A549 (cell line): ENCODE results near the gene CA7. TPM values are rescaled to one million over a fixed set of nuclear protein-coding genes. Genes with fewer than 3 reads are reported as not detected.

Experiments used
- ATAC-seq, 2 experiments: fragments of 200-7000 bp in 1 of 2; fragments of >200 bp in 1 of 2; cut with Nextera tagmentation in 1 of 2; cut with Tn5 transposase in 1 of 2; 3 replicates each; pipeline versions ENCODE4 v1.8.0 to v1.9.1; 2018 to 2020; ENCODE audit warnings: mild to moderate bottlenecking in 1 of 2, moderate library complexity in 1 of 2
- CTCF ChIA-PET: fragments of 300-600 bp; sonication (Branson Sonifier 250); formaldehyde crosslinking; extraction: SDS; loops from one replicate; lab custom pipeline; 2021; ENCODE audit warnings: antibody characterized with exemption, inconsistent platforms; lab: Yijun Ruan, JAX
- POLR2A ChIA-PET: fragments of 350-600 bp; formaldehyde crosslinking; extraction: SDS; loops from one replicate; lab custom pipeline; 2021; ENCODE audit warnings: antibody characterized with exemption, inconsistent platforms; lab: Yijun Ruan, JAX
- DNase-seq, 2 experiments: peaks; one replicate each; pipeline versions ENCODE4 v3.0.0 to v3.0.0-alpha.2; 2011 to 2016; ENCODE audit warnings: low read depth in 1 of 2, low spot score in 1 of 2
- FAIRE-seq: peaks from 2 replicates; lab custom pipeline; 2011; peaks lifted over from hg19 to GRCh38; lab: Jason Lieb, UNC
- H3K27ac ChIP-seq, 2 experiments: fragments of >200 bp; sonication (Bioruptor Twin); formaldehyde crosslinking; 3 replicates each; pipeline ENCODE4 v1.5.1; 2016 to 2017
- H3K4me1 ChIP-seq: fragments of >200 bp; sonication (Bioruptor Twin); formaldehyde crosslinking; 3 replicates; pipeline ENCODE4 v1.6.1; 2016
- H3K4me2 ChIP-seq: fragments of >200 bp; sonication (Bioruptor Twin); formaldehyde crosslinking; 3 replicates; pipeline ENCODE4 v1.6.1; 2016
- H3K4me3 ChIP-seq: fragments of >200 bp; sonication (Bioruptor Twin); formaldehyde crosslinking; 3 replicates; pipeline ENCODE4 v1.5.1; 2016
- H3K9me3 ChIP-seq: fragments of >200 bp; sonication (Bioruptor Twin); formaldehyde crosslinking; 3 replicates; pipeline ENCODE4 v1.6.1; 2016
- CBX8 ChIP-seq: fragments of 200-600 bp; sonication (generic); IDR thresholded peaks from 2 replicates; pipeline ENCODE4 v1.6.1; 2016
- CHD2 ChIP-seq: fragments of 150-350 bp; IDR thresholded peaks from 2 replicates; pipeline ENCODE4 v1.6.1; 2014; ENCODE audit warnings: low read length; ENCODE audit not compliant: partially characterized antibody
- CHD4 ChIP-seq: fragments of 200-600 bp; sonication (generic); IDR thresholded peaks from 2 replicates; pipeline ENCODE4 v1.6.1; 2016; ENCODE audit warnings: antibody characterized with exemption, mild to moderate bottlenecking, borderline replicate concordance
- EP300 ChIP-seq, 2 experiments: fragments of >200 bp; sonication (Bioruptor Twin); formaldehyde crosslinking; IDR thresholded peaks; 2 replicates in 1 of 2; 3 replicates in 1 of 2; pipeline ENCODE4 v1.6.1; 2016 to 2017
- ESRRA ChIP-seq: fragments of 150-350 bp; IDR thresholded peaks from 2 replicates; pipeline ENCODE4 v1.6.1; 2014; ENCODE audit warnings: mild to moderate bottlenecking, low read length, borderline replicate concordance
- GATA3 ChIP-seq: IDR thresholded peaks from 2 replicates; pipeline ENCODE4 v1.6.1; 2012; ENCODE audit warnings: borderline replicate concordance
- HEYL ChIP-seq: fragments of 250-450 bp; sonication (Bioruptor Pico); IDR thresholded peaks from 2 replicates; pipeline ENCODE4 v1.8.0; 2021; ENCODE audit warnings: mild to moderate bottlenecking, moderate library complexity
- HOXA7 ChIP-seq: fragments of 250-450 bp; sonication (Bioruptor Pico); IDR thresholded peaks from 2 replicates; pipeline ENCODE4 v1.5.0; 2020; ENCODE audit warnings: mild to moderate bottlenecking, moderate library complexity
- KDM1A ChIP-seq: fragments of 200-600 bp; sonication (generic); IDR thresholded peaks from 2 replicates; pipeline ENCODE4 v1.6.1; 2016; ENCODE audit warnings: low read depth, mild to moderate bottlenecking
- KDM5A ChIP-seq: fragments of 200-600 bp; sonication (generic); IDR thresholded peaks from 2 replicates; pipeline ENCODE4 v1.6.1; 2016; ENCODE audit warnings: antibody characterized with exemption, mild to moderate bottlenecking
- NPAS2 ChIP-seq: fragments of 250-450 bp; sonication (Bioruptor Pico); IDR thresholded peaks from 2 replicates; pipeline ENCODE4 v1.8.0; 2022; ENCODE audit warnings: mild to moderate bottlenecking, moderate library complexity, borderline replicate concordance
- NR3C1 ChIP-seq: fragments of >200 bp; sonication (Bioruptor Twin); formaldehyde crosslinking; IDR thresholded peaks from 3 replicates; pipeline ENCODE4 v1.6.1; 2017
- POLR2A ChIP-seq: IDR thresholded peaks from 2 replicates; pipeline ENCODE4 v1.6.1; 2012; ENCODE audit warnings: mild to moderate bottlenecking, low read length
- POLR2AphosphoS2 ChIP-seq: conservative IDR thresholded peaks from 2 replicates; pipeline ENCODE4 v1.6.1; 2012; ENCODE audit warnings: low read length, improper control_type of control experiment, inconsistent platforms
- RAD21 ChIP-seq, 2 experiments: fragments of >200 bp in 1 of 2; sonication (Bioruptor Twin) in 1 of 2; formaldehyde crosslinking in 1 of 2; IDR thresholded peaks in 1 of 2; conservative IDR thresholded peaks in 1 of 2; 2 replicates in 1 of 2; 3 replicates in 1 of 2; pipeline ENCODE4 v1.6.1; 2012 to 2018; ENCODE audit warnings: inconsistent platforms in 1 of 2
- RARB ChIP-seq: fragments of 250-450 bp; sonication (Bioruptor Pico); IDR thresholded peaks from 2 replicates; pipeline ENCODE4 v1.8.0; 2021; ENCODE audit warnings: mild to moderate bottlenecking, moderate library complexity
- RFX5 ChIP-seq: fragments of 450-650 bp; IDR thresholded peaks from 2 replicates; pipeline ENCODE4 v1.7.1; 2014; ENCODE audit warnings: antibody characterized with exemption, mild to moderate bottlenecking, moderate library complexity
- RNF2 ChIP-seq: fragments of 200-600 bp; sonication (generic); IDR thresholded peaks from 2 replicates; pipeline ENCODE4 v1.6.1; 2016; ENCODE audit warnings: low read depth, mild to moderate bottlenecking, antibody characterized with exemption, moderate library complexity, borderline replicate concordance
- SMC3 ChIP-seq: fragments of >200 bp; sonication (Bioruptor Twin); formaldehyde crosslinking; IDR thresholded peaks from 3 replicates; pipeline ENCODE4 v1.6.1; 2018; ENCODE audit warnings: inconsistent platforms
- ZC3H11A ChIP-seq: fragments of 450-650 bp; IDR thresholded peaks from 2 replicates; pipeline ENCODE4 v1.6.1; 2014; ENCODE audit warnings: antibody characterized with exemption, mild to moderate bottlenecking
- ZSCAN20 ChIP-seq: fragments of 250-450 bp; sonication (Bioruptor Pico); IDR thresholded peaks from 2 replicates; pipeline ENCODE4 v1.8.0; 2022; ENCODE audit warnings: mild to moderate bottlenecking, moderate library complexity
- WGBS: methylation state at CpG from one replicate; pipeline ENCODE4 v1.1.6; 2017; ENCODE audit errors: missing lambda C conversion rate; 5-methylcytosine and 5-hydroxymethylcytosine counted together
- polyA plus RNA-seq, 4 experiments: library from polyadenylated mRNA; depleted of rRNA in 3 of 4; stranded (reverse); fragments of >200 nt; fragmentation: RNase III in 1 of 4; extraction: RNeasy Plus Mini Kit Qiagen cat#74134 plus additional on column Dnase treatment in 1 of 4; gene quantifications; 2 replicates in 3 of 4; 3 replicates in 1 of 4; pipeline ENCODE4 v1.2.3, GENCODE V29; 2011 to 2017
- TF ChIP-seq, protein P1 (sequence below): fragments of >200 bp; sonication (Bioruptor Twin); formaldehyde crosslinking; IDR thresholded peaks from 2 replicates; pipeline ENCODE4 v1.6.1; 2016
- TF ChIP-seq, protein P2 (sequence below): IDR thresholded peaks from 2 replicates; pipeline ENCODE4 v1.6.1; 2012
- TF ChIP-seq, protein P3 (sequence below): fragments of >200 bp; sonication (Bioruptor Twin); formaldehyde crosslinking; IDR thresholded peaks from 3 replicates; pipeline ENCODE4 v1.5.1; 2016
- TF ChIP-seq, protein P4 (sequence below): fragments of 250-450 bp; sonication (Bioruptor Pico); IDR thresholded peaks from 2 replicates; pipeline ENCODE4 v1.5.0; 2020; ENCODE audit warnings: low read depth, mild to moderate bottlenecking, moderate library complexity
- TF ChIP-seq, protein P5 (sequence below): fragments of 150-350 bp; IDR thresholded peaks from 2 replicates; pipeline ENCODE4 v1.6.1; 2014; ENCODE audit warnings: low read depth, mild to moderate bottlenecking, low read length

The CA7 gene
- polyA plus RNA-seq, 2 of the 4 experiments (the other 2 are of a cell fraction), result not detected

DNA sequence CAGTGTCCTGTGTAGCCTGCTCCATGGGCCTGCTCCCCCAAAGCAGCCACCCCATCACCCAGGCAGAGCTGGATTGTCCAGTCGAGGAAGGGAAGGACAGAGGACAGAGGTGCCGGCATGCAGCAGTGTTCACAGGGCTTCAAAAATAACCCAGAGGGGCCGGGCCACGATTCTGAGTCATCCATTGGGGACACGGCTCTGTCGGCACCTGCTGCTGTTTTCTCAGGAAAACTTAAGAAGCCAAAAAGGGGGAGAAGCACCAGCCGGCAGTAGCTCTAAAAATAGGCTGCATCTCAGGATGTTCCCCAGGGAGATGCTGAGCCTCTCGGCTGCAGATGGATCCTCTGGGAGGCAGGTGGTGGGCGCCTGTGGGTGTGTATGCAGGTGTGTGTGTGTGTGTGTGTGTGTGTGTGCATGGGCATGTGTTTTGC, 1.6 kb downstream of the CA7 start:
- FAIRE-seq, result no peak
- Histone ChIP-seq H3K4me3 (no peak overlapping the region), H3K9me3 (no peaks in the 10 kb centered on the region), H3K4me2 (no peak overlapping the region), H3K4me1 (peaks cover 3% of the 10 kb centered on the region; the same call in 1 of the 3 replicates), H3K27ac (no peak overlapping the region)
- no peak for DNase-seq
- POLR2A ChIA-PET, result no interaction called here
- TF ChIP-seq SMC3 (no peak), RNF2 (no peak), ESRRA (no peak), POLR2A (no peak), GATA3 (no peak), RAD21 (conservative IDR thresholded peaks at IDR 0.05 in 1 of 2, IDR thresholded peaks at IDR 0.05 in 1 of 2) (no peak), HOXA7 (CRISPR knock-in tag) (no peak), EP300 (IDR thresholded peaks at IDR 0.05) (no peak), CHD2 (no peak)
- CTCF ChIA-PET, result interaction anchor here (1.0 to 12.4 kb wide), 5 partner anchors 14 to 27 kb away, joined by 3 to 103 read pairs (median 41); partner anchors contain the start of gene NAE1
- 37% methylated on average over 8 of the region's 9 CpGs for WGBS
- no peak; a peak in 2 of 6 replicates for ATAC-seq

DNA sequence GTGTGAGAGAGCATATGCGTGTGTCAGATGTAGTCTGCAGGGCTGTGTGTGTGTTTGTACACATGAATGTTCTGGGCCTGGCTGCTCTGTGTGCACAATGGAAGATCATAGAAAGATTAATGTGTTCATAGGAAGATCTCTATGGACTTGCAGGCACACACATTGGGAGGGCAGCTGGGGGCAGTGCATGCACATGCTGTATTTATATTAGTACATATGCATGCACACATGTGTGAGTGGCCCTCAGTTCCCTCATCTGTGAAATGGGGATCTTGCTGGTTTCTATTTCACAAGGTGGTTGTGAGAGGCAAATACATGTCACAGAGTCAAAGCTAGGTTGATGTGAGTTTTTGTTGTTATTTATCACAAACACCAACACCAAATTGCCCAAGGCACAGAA, 2.1 kb downstream of the CA7 start:
- H3K27ac ChIP-seq, result no peak overlapping the region
- no peak overlapping the region for H3K4me3 ChIP-seq
- POLR2A ChIA-PET, result interaction anchor here (1.1 kb wide), 1 partner anchor 15 kb away, joined by 3 read pairs; the partner anchor contains the start of gene NAE1
- peaks cover 3% of the 10 kb centered on the region; the same call in 1 of the 3 replicates for H3K4me1 ChIP-seq
- ATAC-seq, result no peak
- H3K4me2 ChIP-seq, result no peak overlapping the region
- WGBS, result 100% methylated on average over 1 of the region's 1 CpG
- CTCF ChIA-PET, result interaction anchor here (0.9 to 12.4 kb wide), 5 partner anchors 10 to 27 kb away, joined by 3 to 103 read pairs (median 7); partner anchors contain the start of gene NAE1
- no peaks in the 10 kb centered on the region for H3K9me3 ChIP-seq
- no peak for DNase-seq
- TF ChIP-seq, protein P1, sequence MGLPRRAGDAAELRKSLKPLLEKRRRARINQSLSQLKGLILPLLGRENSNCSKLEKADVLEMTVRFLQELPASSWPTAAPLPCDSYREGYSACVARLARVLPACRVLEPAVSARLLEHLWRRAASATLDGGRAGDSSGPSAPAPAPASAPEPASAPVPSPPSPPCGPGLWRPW, result no peak
- TF ChIP-seq, protein P2, sequence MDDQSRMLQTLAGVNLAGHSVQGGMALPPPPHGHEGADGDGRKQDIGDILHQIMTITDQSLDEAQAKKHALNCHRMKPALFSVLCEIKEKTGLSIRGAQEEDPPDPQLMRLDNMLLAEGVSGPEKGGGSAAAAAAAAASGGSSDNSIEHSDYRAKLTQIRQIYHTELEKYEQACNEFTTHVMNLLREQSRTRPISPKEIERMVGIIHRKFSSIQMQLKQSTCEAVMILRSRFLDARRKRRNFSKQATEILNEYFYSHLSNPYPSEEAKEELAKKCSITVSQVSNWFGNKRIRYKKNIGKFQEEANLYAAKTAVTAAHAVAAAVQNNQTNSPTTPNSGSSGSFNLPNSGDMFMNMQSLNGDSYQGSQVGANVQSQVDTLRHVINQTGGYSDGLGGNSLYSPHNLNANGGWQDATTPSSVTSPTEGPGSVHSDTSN, result no peak
- TF ChIP-seq ZSCAN20 (CRISPR knock-in tag) (no peak), POLR2A (no peak), NPAS2 (CRISPR knock-in tag) (no peak), CBX8 (no peak)
- FAIRE-seq, result no peak

DNA sequence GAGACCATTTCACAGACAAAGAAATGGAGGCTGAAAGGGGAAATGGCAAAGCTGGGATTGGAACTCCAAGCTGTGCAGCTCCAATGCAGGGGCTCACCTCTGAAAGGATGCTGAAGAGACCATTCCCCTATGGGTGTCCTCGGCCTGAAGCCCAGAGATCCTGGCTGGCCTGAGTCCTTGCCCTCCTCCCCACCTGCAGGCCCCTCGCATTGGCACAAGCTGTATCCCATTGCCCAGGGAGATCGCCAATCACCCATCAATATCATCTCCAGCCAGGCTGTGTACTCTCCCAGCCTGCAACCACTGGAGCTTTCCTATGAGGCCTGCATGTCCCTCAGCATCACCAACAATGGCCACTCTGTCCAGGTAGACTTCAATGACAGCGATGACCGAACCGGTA, 2.6 kb downstream of the CA7 start:
- CTCF ChIA-PET, result interaction anchor here (0.6 to 12.4 kb wide), 7 partner anchors 10 to 326 kb away, joined by 3 to 103 read pairs (median 4); partner anchors contain the start of gene NAE1
- peaks cover 3% of the 10 kb centered on the region; the same call in 1 of the 3 replicates for H3K4me1 ChIP-seq
- FAIRE-seq, result no peak
- TF ChIP-seq KDM5A (no peak), KDM1A (no peak)
- TF ChIP-seq, all 56 proteins: peak for 0
- no peak overlapping the region for H3K4me3 ChIP-seq
- DNase-seq (no peak), ATAC-seq (no peak)
- H3K4me2 ChIP-seq, result no peak overlapping the region
- H3K9me3 ChIP-seq, result no peaks in the 10 kb centered on the region
- POLR2A ChIA-PET, result interaction anchor here (1.1 kb wide), 1 partner anchor 16 kb away, joined by 3 read pairs; the partner anchor contains the start of gene NAE1
- no peak overlapping the region for H3K27ac ChIP-seq
- WGBS, result 88% methylated on average over 6 of the region's 6 CpGs

DNA sequence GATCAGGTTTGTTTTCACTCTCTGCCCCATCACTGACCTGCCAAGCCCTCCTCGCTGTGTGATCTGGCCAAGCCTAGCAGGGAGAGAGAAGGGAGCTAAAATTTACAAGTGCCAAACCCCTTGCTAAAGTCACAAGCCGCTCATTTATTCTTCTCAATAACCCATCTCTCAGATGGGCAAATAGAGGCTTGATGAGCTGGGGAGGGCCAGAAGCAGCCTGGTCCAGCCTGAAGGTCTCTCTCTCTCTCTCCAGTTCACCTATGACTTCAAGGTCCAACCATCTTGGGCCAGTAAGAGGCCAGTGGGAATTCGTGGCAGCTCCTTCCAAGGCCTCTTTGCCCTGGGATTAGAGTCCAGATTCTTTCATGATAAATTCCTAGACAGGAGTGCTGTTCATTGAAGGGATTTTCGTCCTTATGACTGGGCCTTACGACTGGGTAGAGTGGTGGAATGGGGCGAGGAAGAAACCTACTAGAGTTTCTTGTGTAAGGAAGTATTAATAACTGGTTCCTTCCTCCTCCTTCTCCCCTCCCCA, 3.4 kb downstream of the CA7 start:
- 53% methylated on average over 6 of the region's 6 CpGs for WGBS
- H3K4me1 ChIP-seq, result peaks cover 3% of the 10 kb centered on the region; the same call in 1 of the 3 replicates
- no peak for DNase-seq
- CTCF ChIA-PET, result interaction anchor here (0.6 to 12.4 kb wide), 5 partner anchors 17 to 326 kb away, joined by 3 to 103 read pairs (median 4); partner anchors contain the start of gene NAE1
- H3K4me2 ChIP-seq, result no peak overlapping the region
- H3K9me3 ChIP-seq, result no peaks in the 10 kb centered on the region
- H3K27ac ChIP-seq, result no peak overlapping the region
- no peak for FAIRE-seq
- POLR2A ChIA-PET, result no interaction called here
- ATAC-seq, result no peak
- H3K4me3 ChIP-seq, result no peak overlapping the region
- TF ChIP-seq HEYL (CRISPR knock-in tag) (no peak), ZC3H11A (no peak), CHD4 (no peak), POLR2AphosphoS2 (no peak), RFX5 (no peak), RARB (CRISPR knock-in tag) (no peak), NR3C1 (no peak), HOXA7 (CRISPR knock-in tag) (no peak)
- TF ChIP-seq, protein P3, sequence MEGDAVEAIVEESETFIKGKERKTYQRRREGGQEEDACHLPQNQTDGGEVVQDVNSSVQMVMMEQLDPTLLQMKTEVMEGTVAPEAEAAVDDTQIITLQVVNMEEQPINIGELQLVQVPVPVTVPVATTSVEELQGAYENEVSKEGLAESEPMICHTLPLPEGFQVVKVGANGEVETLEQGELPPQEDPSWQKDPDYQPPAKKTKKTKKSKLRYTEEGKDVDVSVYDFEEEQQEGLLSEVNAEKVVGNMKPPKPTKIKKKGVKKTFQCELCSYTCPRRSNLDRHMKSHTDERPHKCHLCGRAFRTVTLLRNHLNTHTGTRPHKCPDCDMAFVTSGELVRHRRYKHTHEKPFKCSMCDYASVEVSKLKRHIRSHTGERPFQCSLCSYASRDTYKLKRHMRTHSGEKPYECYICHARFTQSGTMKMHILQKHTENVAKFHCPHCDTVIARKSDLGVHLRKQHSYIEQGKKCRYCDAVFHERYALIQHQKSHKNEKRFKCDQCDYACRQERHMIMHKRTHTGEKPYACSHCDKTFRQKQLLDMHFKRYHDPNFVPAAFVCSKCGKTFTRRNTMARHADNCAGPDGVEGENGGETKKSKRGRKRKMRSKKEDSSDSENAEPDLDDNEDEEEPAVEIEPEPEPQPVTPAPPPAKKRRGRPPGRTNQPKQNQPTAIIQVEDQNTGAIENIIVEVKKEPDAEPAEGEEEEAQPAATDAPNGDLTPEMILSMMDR, result no peak
- TF ChIP-seq, protein P4, sequence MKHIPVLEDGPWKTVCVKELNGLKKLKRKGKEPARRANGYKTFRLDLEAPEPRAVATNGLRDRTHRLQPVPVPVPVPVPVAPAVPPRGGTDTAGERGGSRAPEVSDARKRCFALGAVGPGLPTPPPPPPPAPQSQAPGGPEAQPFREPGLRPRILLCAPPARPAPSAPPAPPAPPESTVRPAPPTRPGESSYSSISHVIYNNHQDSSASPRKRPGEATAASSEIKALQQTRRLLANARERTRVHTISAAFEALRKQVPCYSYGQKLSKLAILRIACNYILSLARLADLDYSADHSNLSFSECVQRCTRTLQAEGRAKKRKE (CRISPR knock-in tag), result no peak
- TF ChIP-seq, protein P5, sequence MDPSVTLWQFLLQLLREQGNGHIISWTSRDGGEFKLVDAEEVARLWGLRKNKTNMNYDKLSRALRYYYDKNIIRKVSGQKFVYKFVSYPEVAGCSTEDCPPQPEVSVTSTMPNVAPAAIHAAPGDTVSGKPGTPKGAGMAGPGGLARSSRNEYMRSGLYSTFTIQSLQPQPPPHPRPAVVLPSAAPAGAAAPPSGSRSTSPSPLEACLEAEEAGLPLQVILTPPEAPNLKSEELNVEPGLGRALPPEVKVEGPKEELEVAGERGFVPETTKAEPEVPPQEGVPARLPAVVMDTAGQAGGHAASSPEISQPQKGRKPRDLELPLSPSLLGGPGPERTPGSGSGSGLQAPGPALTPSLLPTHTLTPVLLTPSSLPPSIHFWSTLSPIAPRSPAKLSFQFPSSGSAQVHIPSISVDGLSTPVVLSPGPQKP, result no peak
